ENCODE data around the gene ERICH2. TPM values are rescaled to one million over a fixed set of nuclear protein-coding genes. Genes with fewer than 3 reads are reported as not detected.
"Not testable (repeated sequence)": the region's sequence is repeated elsewhere in the genome, so short reads cannot be mapped to it uniquely, and the experiment has no call there.

The ERICH2 gene
- total RNA-seq, 1 donor from 2014 or later, result 8.5 TPM

- Histone ChIP-seq H3K27ac (no peak overlapping the region), H3K9me3 (no peaks in the 10 kb centered on the region), H3K27me3 (ENCODE audit: low read depth) (peaks cover 3% of the 10 kb centered on the region), H3K4me3 (no peak overlapping the region), H3K4me1 (no peaks in the 10 kb centered on the region), H3K36me3 (no peaks in the 10 kb centered on the region)
- no peak for ATAC-seq
- no peak for DNase-seq
- intact Hi-C loops (cut with DNase I), result no loop called here
- no peak for TF ChIP-seq CTCF (IDR thresholded peaks at IDR 0.05)
Measured at GRCh38 chr2:170733798-170734600, 36.2 kb upstream of the ERICH2 start.

GRCh38 chr2:170734601-170735000, 35.6 kb upstream of the ERICH2 start:
- H3K36me3 ChIP-seq; DNase-seq; H3K27ac ChIP-seq; ATAC-seq; H3K27me3 ChIP-seq (ENCODE audit: low read depth); H3K9me3 ChIP-seq; H3K4me3 ChIP-seq; H3K4me1 ChIP-seq; intact Hi-C loops (cut with DNase I): not testable (repeated sequence)

GRCh38 chr2:170736628-170737027, 33.5 kb upstream of the ERICH2 start:
- no peak for DNase-seq
- H3K4me1 ChIP-seq, result no peaks in the 10 kb centered on the region
- no peak for TF ChIP-seq CTCF (IDR thresholded peaks at IDR 0.05)
- no peaks in the 10 kb centered on the region for H3K36me3 ChIP-seq
- intact Hi-C loops (cut with DNase I), result no loop called here
- peak in 1 of 2 donors; percentile 45 for ATAC-seq
- H3K9me3 ChIP-seq, result no peaks in the 10 kb centered on the region
- no peak overlapping the region for H3K27ac ChIP-seq
- no peak overlapping the region for H3K4me3 ChIP-seq
- H3K27me3 ChIP-seq (ENCODE audit: low read depth), result peaks cover 9% of the 10 kb centered on the region

- intact Hi-C loops (cut with DNase I), result no loop called here
- no peak overlapping the region for H3K27ac ChIP-seq
- TF ChIP-seq CTCF (IDR thresholded peaks at IDR 0.05), result no peak
Measured at GRCh38 chr2:170737406-170737805, 32.8 kb upstream of the ERICH2 start.

GRCh38 chr2:170737821-170738220, 32.4 kb upstream of the ERICH2 start:
- H3K27me3 ChIP-seq (ENCODE audit: low read depth), result peaks cover 9% of the 10 kb centered on the region
- H3K36me3 ChIP-seq, result no peaks in the 10 kb centered on the region
- no peak overlapping the region for H3K4me3 ChIP-seq
- ATAC-seq (no peak), DNase-seq (no peak)
- no peaks in the 10 kb centered on the region for H3K9me3 ChIP-seq
- intact Hi-C loops (cut with DNase I), result no loop called here
- H3K4me1 ChIP-seq, result no peaks in the 10 kb centered on the region
- no peak overlapping the region for H3K27ac ChIP-seq
- TF ChIP-seq CTCF (IDR thresholded peaks at IDR 0.05), result no peak

More at GRCh38 chr2:170737406-170737805, 32.8 kb upstream of the ERICH2 start:
- no peaks in the 10 kb centered on the region for H3K36me3 ChIP-seq
- H3K4me3 ChIP-seq, result no peak overlapping the region
- peaks cover 9% of the 10 kb centered on the region for H3K27me3 ChIP-seq (ENCODE audit: low read depth)
- H3K9me3 ChIP-seq, result no peaks in the 10 kb centered on the region
- H3K4me1 ChIP-seq, result no peaks in the 10 kb centered on the region
- no peak for DNase-seq
- no peak for ATAC-seq

- no peak for DNase-seq
- Histone ChIP-seq H3K4me1 (no peaks in the 10 kb centered on the region), H3K36me3 (no peaks in the 10 kb centered on the region), H3K27ac (peak overlapping the region; percentile 46), H3K4me3 (no peak overlapping the region), H3K27me3 (ENCODE audit: low read depth) (peaks cover 6% of the 10 kb centered on the region), H3K9me3 (no peaks in the 10 kb centered on the region)
- peak; percentile 82 to 86 for ATAC-seq
- intact Hi-C loops (cut with DNase I), result no loop called here
- TF ChIP-seq CTCF (IDR thresholded peaks at IDR 0.05), result no peak
Measured at GRCh38 chr2:170739048-170739447, 31.1 kb upstream of the ERICH2 start.
